Measurements from ENCODE around the gene HMG20A.

GRCh38 chr15:77494073-77494867 lies 73.6 kb downstream of the HMG20A start:
- TF ChIP-seq CTCF (IDR thresholded peaks at IDR 0.05) = no peak
- TF ChIP-seq POLR2A (IDR thresholded peaks at IDR 0.05) = no peak
- no peak for TF ChIP-seq POLR2AphosphoS5 (IDR thresholded peaks at IDR 0.05)
